SK-N-SH treated with all-trans-retinoic acid at 6 μM for 48 hours (cell line): ENCODE data around the gene OPA3.

Experiments
- ARNTL ChIP-seq: fragments of 450-650 bp; formaldehyde crosslinking; IDR thresholded peaks from 2 replicates; pipeline ENCODE4 v1.5.0; 2020; ENCODE audit warnings: low read depth, mild to moderate bottlenecking, moderate library complexity, borderline replicate concordance
- CREB5 ChIP-seq: fragments of 250-450 bp; sonication (Bioruptor Pico); IDR thresholded peaks from 2 replicates; pipeline ENCODE4 v1.5.1; 2020; ENCODE audit warnings: low read depth, mild to moderate bottlenecking, moderate library complexity
- CSDC2 ChIP-seq: fragments of 250-450 bp; sonication (Bioruptor Pico); IDR thresholded peaks from 2 replicates; pipeline ENCODE4 v1.5.0; 2020; ENCODE audit warnings: mild to moderate bottlenecking, moderate library complexity
- ESRRG ChIP-seq: fragments of 250-450 bp; sonication (Bioruptor Pico); IDR thresholded peaks from 2 replicates; pipeline ENCODE4 v1.6.1; 2021; ENCODE audit warnings: mild to moderate bottlenecking
- OSR1 ChIP-seq: fragments of 250-450 bp; sonication (Bioruptor Pico); IDR thresholded peaks from 2 replicates; pipeline ENCODE4 v1.8.0; 2022; ENCODE audit warnings: moderate library complexity, mild to moderate bottlenecking, inconsistent platforms
- PATZ1 ChIP-seq: fragments of 250-450 bp; sonication (Bioruptor Pico); IDR thresholded peaks from 2 replicates; pipeline ENCODE4 v1.8.0; 2020; ENCODE audit warnings: mild to moderate bottlenecking, moderate library complexity, borderline replicate concordance
- POU6F1 ChIP-seq: fragments of 250-450 bp; sonication (Bioruptor Pico); IDR thresholded peaks from 2 replicates; pipeline ENCODE4 v1.8.0; 2021; ENCODE audit warnings: low read depth, mild to moderate bottlenecking, moderate library complexity, borderline replicate concordance
- RARB ChIP-seq: fragments of 250-450 bp; sonication (Bioruptor Pico); IDR thresholded peaks from 2 replicates; pipeline ENCODE4 v1.8.0; 2021; ENCODE audit warnings: mild to moderate bottlenecking, moderate library complexity
- SNAI2 ChIP-seq: fragments of 250-450 bp; sonication (Bioruptor Pico); IDR thresholded peaks from 2 replicates; pipeline ENCODE4 v1.5.0; 2020; ENCODE audit warnings: mild to moderate bottlenecking, moderate library complexity
- TSHZ2 ChIP-seq: fragments of 250-450 bp; sonication (Bioruptor Pico); IDR thresholded peaks from 2 replicates; pipeline ENCODE4 v1.5.0; 2020; ENCODE audit warnings: mild to moderate bottlenecking, moderate library complexity

- TF ChIP-seq POU6F1 = no peak
- TF ChIP-seq CREB5 (CRISPR knock-in tag) = no peak
- TF ChIP-seq PATZ1 (CRISPR knock-in tag) = no peak
- TF ChIP-seq SNAI2 (CRISPR knock-in tag) = no peak
- TF ChIP-seq RARB (CRISPR knock-in tag) = no peak
- TF ChIP-seq TSHZ2 = no peak
- no peak for TF ChIP-seq OSR1 (CRISPR knock-in tag)
- no peak for TF ChIP-seq ESRRG
- no peak for TF ChIP-seq ARNTL (CRISPR knock-in tag)
- TF ChIP-seq CSDC2 (CRISPR knock-in tag) = no peak
These were observed 68.7 kb downstream of the OPA3 start for GRCh38 chr19:45515807-45516401.
